Stimulated activated CD4-positive, alpha-beta T cell treated with anti-CD3 and anti-CD28 coated beads, TNF-alpha, amount 100 ng/mL, for 24 hours (primary cell): ENCODE results near the gene SRCIN1.
"Not testable (repeated sequence)": the region's sequence is repeated elsewhere in the genome, so short reads cannot be mapped to it uniquely, and the experiment has no call there.

Experiments
- DNase-seq, 3 experiments: peaks; one replicate each; pipeline ENCODE4 v3.0.0-alpha.2; 2020; ENCODE audit warnings: low read depth in 3 of 3

Gene SRCIN1

GRCh38 chr17:38485146-38485468 is 120.6 kb downstream of the SRCIN1 start:
- no peak for DNase-seq

- DNase-seq = peak; percentile 30 to 66 (median 42)
These were observed 121.3 kb downstream of the SRCIN1 start for GRCh38 chr17:38484242-38485145.

- not testable (repeated sequence) for DNase-seq
These were observed 123.1 kb downstream of the SRCIN1 start for GRCh38 chr17:38482700-38483043.

GRCh38 chr17:38482039-38482699 is 123.6 kb downstream of the SRCIN1 start:
- DNase-seq = not testable (repeated sequence)
